ENCODE data around the gene PPFIA2.

DNA sequence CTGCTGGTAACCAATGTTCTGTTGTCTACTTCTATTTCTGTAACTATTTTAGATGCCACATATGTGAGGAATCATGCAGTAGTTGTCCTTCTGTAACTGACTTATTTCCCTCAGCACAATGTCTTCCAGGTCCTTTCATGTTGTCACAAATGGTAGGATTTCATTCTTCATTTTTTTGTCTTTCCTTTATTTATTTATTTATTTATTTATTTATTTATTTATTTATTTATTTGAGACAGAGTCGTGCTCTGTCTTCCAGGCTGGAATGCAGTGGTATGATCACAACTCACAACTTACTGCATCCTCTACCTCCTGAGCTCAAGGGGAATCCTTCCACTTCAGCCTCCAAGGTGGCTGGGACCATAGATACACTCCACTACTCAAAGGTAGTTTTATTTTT, 288.2 kb downstream of the PPFIA2 start:
- no peak for TF ChIP-seq POLR2A (IDR thresholded peaks at IDR 0.05)
- TF ChIP-seq, protein P1, sequence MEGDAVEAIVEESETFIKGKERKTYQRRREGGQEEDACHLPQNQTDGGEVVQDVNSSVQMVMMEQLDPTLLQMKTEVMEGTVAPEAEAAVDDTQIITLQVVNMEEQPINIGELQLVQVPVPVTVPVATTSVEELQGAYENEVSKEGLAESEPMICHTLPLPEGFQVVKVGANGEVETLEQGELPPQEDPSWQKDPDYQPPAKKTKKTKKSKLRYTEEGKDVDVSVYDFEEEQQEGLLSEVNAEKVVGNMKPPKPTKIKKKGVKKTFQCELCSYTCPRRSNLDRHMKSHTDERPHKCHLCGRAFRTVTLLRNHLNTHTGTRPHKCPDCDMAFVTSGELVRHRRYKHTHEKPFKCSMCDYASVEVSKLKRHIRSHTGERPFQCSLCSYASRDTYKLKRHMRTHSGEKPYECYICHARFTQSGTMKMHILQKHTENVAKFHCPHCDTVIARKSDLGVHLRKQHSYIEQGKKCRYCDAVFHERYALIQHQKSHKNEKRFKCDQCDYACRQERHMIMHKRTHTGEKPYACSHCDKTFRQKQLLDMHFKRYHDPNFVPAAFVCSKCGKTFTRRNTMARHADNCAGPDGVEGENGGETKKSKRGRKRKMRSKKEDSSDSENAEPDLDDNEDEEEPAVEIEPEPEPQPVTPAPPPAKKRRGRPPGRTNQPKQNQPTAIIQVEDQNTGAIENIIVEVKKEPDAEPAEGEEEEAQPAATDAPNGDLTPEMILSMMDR (IDR thresholded peaks at IDR 0.05) = no peak
